ENCODE data around the gene EFNA5.

EFNA5 gene

DNA sequence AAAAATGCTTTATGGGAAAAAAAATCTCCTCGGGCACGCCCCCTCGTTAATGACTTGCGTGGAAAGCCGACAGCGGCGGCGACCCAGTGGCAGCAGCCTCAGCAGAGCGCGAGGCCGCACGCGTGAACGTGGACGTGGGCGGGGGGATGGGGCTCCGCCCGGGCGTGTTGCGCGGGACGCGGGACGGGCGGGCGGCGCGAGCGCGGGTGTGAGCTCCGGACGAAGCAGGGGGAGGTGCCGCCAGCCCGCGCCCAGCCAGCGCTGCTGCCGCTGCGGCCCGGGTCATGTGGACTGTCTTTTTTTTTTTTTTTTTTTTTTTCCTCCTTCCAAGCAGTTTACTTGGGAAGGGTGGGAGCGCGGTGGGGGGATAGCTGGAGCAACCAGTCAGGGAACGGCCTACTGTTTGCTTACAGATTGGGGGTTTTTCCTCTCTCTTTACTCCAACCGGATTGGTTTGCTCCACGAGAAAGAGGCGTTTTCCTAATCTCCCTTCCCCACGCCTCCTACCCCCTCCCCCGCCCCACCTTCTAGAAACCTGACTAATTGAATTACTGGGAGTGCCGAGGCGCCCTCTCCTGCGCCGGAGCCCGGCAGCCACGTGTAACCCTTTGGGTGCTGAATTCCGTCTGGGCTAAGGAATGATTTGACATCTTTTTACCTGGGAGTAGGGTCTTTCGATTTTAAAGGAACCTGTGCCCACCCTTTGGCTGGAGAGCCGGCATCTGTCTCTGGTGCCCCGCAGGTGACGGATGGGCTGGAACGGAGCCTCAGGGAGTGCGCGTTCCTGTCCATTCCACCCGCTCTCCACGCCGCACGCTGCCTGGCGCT, 1.7 kb upstream of the EFNA5 start:
- DNase-seq (ENCODE audit: low read depth), result no peak

DNA sequence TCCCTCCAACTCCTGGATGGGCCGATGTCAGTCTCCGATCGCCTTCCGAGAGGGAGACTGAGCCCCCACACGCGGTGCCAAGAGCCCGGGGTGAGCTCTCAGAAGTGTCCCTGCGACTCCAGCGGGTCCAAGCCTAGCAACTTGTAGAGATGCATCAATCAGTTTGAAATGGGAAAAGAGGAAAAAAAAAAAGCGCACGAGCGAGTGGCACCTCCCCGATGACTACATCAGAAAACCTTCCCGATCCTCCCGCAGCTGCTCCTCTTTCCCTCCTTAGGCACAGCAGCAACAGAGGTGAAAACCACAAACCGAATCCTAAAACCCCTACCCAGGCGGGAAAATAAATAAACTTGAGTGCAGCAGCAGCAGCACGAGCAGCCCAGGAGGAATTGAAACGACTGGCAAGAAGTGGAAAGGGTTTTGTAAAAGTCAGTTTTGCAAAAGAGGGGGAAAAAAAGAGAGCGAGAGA, 1.0 kb upstream of the EFNA5 start:
- DNase-seq (ENCODE audit: low read depth), result no peak

DNA sequence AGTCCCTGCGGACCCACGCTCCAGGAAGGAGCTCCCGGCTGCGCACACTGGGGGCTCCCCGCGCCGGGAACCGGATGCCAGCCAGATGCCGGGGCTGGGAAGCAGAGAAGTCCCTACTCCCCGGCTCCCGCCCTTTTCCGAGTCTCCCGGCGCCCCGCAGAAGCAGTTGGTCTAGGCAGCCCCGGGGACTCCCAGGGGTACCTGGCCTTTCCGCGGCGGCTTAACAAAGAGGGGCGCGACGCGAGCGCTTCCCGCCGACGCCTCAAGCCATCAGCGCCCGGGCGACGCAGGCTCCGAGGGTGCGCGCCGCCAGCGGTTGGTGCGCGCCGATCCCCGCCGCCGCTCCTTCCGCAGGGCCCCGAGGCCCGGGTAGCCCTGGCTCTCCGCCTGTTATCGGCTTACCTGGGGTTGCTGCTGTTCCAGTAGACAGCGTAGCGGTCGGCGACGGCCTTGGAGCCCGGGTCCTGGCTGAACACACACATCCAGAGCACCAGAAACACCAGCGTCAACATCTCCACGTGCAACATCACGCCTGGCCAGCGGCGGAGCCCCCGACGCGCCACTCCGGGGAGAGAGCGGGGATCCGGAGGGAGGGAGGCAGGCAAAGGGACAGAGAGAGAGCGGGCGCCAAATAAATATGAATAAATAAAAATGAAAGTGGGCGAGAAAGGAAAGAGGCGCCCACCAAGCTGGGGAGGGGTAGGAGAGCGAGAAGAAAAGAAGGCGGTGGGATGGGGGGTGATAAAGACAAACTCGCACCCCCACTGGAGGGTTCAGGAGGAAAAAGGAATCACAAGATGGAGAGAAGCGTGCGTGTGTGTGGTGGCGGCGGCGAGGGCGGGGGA, 428 bp downstream of the EFNA5 start:
- DNase-seq (ENCODE audit: low read depth), result no peak

DNA sequence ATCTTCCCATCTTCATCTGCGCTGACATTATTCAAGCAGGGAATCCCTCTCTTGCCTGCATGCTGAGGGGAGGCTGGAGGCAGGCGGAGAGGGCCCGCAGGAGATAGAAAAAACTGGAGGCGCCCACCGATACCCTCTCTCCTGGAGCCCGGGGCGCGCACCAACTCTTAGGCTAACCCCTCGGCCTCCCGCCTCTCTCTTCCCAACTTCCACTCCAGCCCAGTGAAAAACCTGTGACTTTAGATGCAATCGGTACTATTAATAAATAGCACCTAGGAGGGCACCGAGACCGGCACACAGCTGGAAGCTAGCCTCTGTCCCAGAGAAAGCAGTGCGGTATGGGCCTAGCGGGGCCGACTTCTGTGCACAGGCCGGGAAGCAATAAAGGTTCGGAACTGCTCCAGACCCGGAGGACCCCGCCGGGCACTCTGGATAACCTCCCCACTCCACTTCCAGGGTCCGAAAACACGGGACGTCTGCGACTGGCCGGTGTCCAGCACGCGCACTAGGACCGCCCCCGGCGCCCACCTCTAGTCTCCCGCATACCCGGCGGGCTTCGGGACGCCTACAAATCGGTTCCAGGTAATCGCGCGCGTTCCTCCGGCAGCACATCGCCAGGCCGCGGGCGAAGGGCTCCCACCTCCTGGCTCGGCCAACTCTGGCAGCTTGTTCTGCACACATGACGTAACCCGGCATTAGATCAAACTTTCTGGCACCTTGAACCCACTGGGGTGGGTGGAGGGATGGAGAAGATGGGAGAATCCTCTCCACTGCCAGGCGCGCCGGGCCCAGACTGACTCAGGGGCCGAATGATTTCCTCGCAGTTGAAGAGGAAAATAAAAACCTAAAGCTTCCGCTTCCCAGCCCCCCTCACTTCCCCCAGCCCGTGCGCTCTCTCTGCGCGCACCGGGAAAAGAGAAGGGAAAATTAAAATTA, 1.4 kb downstream of the EFNA5 start:
- DNase-seq (ENCODE audit: low read depth), result no peak

DNA sequence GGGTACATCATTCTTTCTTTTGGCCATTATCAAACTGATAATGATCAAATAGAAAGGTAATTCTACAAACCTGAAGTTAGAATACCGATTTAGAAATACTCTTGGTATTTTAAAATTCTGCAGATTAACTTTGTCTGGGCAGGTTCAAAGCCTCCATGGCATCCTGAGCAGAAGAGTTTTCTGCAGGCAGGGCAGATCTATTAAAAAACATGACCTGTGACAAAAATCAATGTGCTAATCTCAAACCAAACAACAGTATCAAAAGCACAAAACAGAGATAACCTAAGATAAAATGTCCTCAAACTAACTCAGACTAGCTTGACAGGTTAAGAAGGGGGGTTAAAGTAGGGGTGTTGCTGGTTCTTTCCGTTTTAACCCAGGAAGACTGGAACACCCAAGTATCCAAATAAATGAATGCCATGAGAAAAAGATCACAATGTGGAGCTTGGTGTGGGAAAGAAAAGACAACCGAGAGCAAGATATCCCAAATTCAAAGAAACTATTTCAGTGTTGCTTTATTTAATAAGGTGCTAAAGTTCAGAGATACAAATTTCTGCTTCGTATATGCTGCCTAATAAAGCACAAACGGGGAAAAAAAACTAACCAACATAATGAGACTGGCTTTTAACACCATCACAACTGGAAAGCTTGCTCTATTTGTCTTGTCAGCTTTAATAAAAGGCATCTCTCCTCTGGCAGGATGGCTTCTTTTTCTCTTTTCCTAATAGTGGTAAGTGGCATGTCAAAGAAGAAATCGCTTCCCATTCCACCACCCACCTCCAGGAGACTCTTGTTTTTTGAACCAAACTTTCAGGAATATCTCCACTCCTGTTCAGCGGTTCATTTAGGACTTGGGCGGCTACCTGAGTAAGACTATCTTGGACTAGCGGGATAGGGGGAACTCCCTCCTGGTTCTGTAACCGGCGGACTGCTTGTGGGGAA, 2.3 kb downstream of the EFNA5 start:
- no peak for DNase-seq (ENCODE audit: low read depth)

DNA sequence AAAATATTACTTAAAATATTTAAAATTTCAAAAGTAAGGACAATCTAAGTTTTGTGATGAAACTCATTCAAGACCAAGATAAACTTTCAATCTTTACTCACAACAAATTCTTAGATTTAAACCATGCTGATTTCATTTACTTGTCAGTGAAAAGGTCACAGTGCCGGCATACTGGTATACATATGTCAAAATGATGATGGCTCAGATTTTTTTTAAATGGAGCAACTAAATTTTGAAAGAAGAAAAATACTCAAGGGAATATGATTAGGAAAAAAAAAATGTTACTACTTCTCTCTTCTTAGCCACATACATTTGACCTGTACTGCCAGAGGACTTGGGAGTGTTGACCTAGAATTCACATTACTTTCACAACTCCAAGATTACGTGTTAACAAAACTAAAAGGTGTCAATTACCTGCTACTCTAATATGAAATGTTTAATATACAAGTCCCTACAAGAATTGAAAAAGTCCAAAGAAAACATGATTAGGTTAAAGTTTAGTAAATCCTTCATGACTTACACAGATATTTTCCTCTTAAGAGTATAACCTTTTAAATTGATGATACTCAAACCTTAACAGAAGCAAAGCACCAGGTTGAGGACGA, 4.6 kb downstream of the EFNA5 start:
- DNase-seq (ENCODE audit: low read depth), result no peak

DNA sequence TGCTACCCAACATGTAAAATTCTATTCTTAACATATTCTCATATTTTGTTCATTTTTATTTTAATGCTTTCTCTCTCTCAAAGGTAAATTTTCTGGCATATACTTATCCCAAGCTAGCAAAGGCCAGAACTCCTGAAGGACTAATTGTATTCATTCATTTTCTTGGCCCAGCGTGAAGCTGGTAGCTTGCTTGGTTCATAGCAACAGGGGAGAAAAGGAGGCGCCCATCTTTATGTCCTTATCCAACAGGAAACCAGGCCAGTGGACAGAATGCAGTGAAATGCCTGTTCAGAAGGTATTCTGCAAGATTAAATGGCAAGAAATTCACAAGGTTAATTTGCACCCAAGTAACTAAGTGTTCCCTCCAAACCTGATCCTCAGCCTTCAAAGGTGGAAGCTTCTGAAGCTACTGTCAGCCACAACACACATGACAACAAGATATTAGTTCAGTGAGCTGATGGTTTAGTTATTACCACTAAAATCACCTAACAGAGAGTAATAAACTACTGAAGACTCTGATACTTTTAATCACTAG, 5.6 kb downstream of the EFNA5 start:
- DNase-seq (ENCODE audit: low read depth), result no peak

DNA sequence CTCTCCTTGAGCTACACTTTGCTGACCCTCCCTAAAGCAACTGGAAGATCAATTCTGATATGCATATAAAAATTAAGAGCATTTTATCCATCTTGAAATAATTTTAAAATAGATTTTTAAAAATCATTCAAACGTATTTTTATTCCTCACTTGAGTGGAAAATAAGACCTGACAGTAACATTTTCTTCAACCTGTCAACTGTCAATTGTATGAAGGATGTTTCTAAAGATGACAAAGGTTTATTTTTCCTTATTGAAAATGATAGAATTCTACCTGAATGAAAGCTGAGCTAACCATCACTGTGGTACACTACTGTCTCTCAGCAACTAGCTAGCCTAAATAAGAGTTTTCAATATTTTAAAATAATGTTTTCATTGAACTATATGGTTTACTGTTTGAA, 7.0 kb downstream of the EFNA5 start:
- DNase-seq (ENCODE audit: low read depth), result no peak

DNA sequence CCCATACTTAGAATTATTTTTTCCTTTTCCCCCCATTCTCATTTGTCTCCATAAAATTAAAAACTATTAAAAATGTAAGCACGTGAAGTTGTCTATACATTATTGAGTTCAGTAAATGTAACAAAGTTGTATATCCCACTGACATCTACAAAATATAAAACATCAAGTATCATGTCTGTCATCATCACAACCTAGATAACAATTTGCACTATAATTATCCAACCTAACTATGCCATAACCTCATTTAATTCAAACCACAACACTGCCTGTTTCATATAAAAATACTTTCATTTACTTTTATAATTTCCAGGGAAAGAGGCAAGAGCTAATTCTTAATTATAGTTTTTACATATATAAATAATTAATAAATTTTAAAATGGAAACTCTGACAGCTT, 9.1 kb downstream of the EFNA5 start:
- DNase-seq (ENCODE audit: low read depth), result no peak

DNA sequence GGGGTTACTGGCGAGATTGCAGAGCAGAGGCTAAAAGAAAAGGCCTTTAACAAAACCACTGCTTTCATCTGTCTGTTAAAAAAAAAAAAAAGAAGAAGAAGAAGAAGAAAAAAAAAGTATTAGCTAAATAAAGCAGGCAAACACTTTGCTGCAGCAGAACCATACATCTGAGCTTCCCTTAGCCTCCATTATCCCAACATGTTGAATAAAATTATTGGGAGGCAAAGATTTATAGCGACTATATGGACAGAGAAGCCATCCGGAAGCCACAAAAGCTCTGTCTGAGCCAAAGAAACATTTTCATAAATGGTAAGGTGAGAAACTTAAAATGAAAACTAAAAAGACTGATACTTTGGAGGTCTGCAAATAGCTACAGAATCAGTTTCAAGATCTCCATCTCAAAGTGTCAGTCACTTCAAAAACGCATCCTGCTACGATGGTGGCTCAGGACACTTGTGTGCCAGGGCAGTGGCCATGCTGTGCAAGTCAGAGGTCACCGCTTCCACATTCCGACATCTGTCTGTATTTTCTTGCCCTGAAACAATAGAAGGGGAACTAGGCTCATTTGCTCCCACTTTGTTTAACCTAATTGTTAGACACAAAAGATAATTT, 9.6 kb downstream of the EFNA5 start:
- DNase-seq (ENCODE audit: low read depth), result no peak

DNA sequence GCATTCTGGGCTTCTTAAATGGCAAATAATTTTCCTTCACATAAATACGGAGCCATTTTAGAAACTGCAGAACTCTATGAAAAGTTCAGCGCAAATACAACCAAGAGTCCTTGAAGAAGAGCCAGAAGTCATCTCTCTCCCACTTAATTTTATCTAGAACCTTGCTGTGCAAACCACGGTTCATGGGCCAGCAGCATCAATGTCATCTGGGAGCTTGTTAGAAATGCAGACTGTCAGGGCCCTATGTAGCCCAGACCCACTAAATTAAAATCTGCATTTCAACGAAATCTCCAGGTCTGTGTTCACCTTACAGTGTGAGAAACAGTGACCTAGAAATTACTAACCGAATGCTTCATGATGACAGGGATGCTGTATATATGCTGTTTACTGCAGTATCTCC, 12.2 kb downstream of the EFNA5 start:
- DNase-seq (ENCODE audit: low read depth), result no peak

DNA sequence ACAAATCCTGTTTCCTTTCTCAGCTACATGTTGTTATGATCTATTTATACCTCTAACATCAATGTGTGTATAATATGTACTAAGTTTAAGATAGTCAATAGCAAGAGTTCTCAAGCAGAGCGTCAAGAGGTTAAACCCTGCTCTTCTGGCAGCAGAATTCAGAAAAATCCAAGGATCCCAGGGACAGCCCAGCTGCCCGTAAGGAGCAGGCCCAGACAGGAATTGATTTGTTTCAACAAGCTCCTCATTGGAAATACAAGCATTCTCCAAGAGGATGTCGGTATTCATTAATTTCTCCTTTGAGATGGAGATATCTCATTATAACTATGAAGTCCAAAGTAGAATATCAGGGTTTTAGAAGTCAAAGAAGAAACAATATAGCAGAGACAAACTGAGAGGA, 14.9 kb downstream of the EFNA5 start:
- no peak for DNase-seq (ENCODE audit: low read depth)

DNA sequence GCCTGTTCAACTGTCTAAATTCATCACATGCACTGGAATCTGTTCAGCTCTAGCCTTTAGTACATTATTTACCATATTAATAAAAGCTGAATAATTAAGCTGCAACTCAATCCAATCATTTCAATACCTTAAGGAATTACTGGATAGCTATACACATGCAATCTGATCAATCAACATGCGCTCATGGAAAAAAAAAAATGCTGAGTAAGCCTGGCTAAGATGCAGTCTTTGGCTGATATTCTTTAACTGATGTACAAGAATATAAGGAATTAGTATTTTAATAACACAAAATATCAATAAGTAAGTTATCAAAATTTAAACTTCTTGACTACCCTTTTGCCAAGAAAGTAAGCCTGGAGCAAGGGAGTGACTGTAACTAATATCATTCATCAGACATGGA, 15.9 kb downstream of the EFNA5 start:
- DNase-seq (ENCODE audit: low read depth), result no peak

DNA sequence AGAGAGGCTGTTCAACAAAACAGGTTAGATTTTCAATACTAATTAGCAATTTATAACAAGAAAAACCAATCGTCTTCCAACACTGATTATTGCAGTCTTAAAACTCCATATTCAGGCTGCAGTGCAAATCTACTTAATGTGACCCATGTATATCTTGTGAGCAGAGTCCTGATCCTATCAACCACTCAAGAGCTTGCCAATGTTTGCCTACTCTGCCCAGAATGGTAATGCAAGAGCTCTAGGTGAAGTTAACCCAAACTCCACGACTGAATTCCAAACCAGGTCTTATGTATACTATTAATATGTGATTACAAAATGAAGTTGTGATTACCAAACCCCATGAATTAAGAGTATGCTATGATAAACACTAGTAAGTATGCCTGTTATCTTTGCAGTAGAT, 17.1 kb downstream of the EFNA5 start:
- DNase-seq (ENCODE audit: low read depth), result no peak

DNA sequence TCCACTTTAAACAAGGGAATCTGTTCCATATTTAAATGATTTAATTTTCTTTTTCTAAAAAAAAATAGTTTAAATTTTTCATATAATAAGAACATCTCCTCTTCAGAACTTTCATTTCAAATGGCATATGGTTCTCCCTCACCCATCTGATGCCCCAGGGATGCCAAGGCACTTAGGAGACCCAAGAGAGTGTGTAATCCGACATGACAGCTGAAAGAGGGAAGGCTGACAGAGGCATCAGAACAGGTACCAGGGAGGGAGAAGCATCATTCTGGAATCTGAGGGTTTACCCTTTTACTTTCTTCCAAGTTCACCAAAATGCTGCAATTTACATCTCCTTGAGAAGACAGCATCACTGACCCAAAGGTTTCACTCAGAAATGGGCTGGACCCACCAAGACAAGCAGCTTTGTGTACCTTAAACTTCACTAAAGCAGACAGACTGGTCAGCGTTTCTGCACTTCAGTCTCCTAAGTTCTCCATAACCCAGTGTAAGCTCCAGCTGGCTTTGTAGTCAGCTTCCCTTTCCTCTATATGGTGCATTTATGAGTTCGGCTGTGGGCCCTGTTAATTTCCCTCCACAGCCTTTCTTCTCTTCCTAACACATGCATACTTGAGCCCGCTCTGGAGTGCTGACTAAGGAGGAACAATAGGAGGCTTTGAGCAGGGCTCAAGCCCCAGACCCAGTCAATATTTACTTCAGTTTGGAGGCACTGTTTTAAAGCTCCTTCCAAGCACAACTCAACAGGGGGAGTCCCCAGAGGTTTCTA, 17.7 kb downstream of the EFNA5 start:
- no peak for DNase-seq (ENCODE audit: low read depth)

DNA sequence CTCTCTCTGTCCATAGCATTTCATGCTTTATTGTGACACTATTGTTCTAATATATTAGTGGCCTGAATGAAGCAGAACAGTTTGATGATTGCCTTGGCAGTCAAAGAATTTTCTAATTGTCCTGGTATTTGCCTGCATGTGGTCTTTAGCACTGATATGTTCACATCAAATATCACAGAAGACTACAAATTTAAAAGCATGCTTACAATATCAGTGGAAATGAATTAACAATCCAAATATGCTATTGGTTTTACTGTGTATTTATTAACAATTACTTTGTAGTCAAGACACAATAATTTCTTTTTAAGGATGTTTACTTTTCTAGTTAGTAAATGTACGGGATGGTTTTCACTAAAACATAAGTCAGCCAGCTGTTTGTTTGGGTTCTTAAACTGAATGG, 18.3 kb downstream of the EFNA5 start:
- no peak for DNase-seq (ENCODE audit: low read depth)

DNA sequence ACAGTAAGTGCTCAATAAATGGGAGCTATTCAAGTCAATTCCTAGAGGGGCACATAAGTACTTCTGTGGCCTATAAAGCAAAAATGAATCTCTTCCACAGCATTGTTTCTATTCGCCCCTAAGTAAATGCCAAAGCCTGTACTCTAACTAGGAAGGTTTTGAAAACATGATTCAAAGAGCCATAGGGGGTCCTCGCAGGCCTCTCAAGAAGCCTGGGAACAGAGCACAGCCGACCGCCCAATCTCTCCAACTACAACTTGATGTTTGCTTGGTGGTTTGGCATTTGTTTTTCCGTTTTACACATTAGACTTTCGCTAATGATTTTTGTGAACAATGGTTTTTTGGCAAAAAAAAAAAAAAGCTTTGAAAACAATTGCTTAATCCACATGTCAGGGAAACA, 19.4 kb downstream of the EFNA5 start:
- DNase-seq (ENCODE audit: low read depth), result no peak

DNA sequence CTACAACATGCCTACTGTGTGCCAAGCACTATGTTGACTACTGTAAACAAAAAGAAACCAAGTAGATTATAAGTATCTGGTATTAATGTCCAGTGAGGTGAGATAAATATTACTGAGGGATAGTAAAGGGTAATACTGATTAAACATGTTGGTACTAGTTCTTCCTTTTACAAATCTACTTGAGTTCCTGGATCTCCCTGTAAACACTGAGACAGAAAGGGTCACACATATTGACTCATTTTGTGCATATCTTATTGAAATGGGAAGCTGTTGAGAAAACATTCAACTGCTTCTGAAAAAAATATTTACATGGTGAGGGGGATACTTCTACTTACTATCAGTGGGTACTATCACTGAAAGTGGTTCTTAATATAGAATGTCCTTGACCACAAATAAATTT, 24.3 kb downstream of the EFNA5 start:
- no peak for DNase-seq (ENCODE audit: low read depth)

DNA sequence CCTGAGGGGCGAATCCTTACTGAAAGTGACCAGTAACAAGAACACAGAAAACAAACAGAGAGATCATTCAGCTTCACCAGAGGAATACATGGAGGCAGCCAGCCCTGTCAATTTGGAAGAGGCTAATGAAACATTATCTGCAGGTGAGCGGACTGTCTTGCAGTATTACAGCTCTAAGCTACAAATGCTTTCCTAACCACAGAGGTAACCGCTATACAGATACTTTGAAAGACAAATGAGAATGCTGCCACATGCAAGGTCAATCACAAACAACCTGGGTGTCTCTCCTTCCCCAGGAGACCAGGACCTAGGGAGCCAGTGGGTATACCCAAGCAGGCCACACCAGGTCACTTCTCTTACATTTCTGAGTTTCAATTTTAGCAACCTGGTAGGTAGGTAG, 30.2 kb downstream of the EFNA5 start:
- DNase-seq (ENCODE audit: low read depth), result no peak

Data from activated gamma-delta T cell treated with anti-CD3 and anti-CD28 coated beads, Interleukin-2, amount 50 U/mL, for 16 hours (primary cell).